Astrocyte (in vitro differentiated cells and primary cell): ENCODE data around the gene CYTH4. TPM values are rescaled to one million over a fixed set of nuclear protein-coding genes. Genes with fewer than 3 reads are reported as not detected.

Experiments used
- DNase-seq: peaks from one replicate; pipeline ENCODE4 v3.0.0-alpha.2; 2010; ENCODE audit warnings: low read depth
- FAIRE-seq: peaks from 2 replicates; lab custom pipeline; 2011; peaks lifted over from hg19 to GRCh38; lab: Jason Lieb, UNC
- H2AFZ ChIP-seq: 2 replicates; pipeline ENCODE4 v1.6.0; 2012; ENCODE audit warnings: low read depth, low read length, inconsistent platforms
- H3K27ac ChIP-seq: 2 replicates; pipeline ENCODE4 v1.5.1; 2011; ENCODE audit warnings: low read depth, low read length, inconsistent platforms
- H3K27me3 ChIP-seq: 2 replicates; pipeline ENCODE4 v1.6.0; 2011; ENCODE audit warnings: low read length, inconsistent platforms; ENCODE audit not compliant: insufficient read depth
- H3K36me3 ChIP-seq: 2 replicates; pipeline ENCODE4 v1.5.1; 2011; ENCODE audit warnings: low read length, inconsistent platforms; ENCODE audit not compliant: insufficient read depth
- H3K4me1 ChIP-seq: 2 replicates; pipeline ENCODE4 v1.5.1; 2011; ENCODE audit warnings: low read length, inconsistent platforms; ENCODE audit not compliant: insufficient read depth
- H3K4me2 ChIP-seq: 2 replicates; pipeline ENCODE4 v1.6.0; 2012; ENCODE audit warnings: low read length, inconsistent platforms
- H3K4me3 ChIP-seq: 2 replicates; pipeline ENCODE4 v1.5.1; 2011; ENCODE audit warnings: low read depth, mild to moderate bottlenecking, low read length, inconsistent platforms; ENCODE audit not compliant: insufficient read depth
- H3K79me2 ChIP-seq: 2 replicates; pipeline ENCODE4 v1.6.0; 2012; ENCODE audit warnings: mild to moderate bottlenecking, low read length, inconsistent platforms; ENCODE audit not compliant: insufficient read depth
- H3K9ac ChIP-seq: 2 replicates; pipeline ENCODE4 v1.6.0; 2012; ENCODE audit warnings: mild to moderate bottlenecking, low read length, inconsistent platforms
- H3K9me3 ChIP-seq: 2 replicates; pipeline ENCODE4 v1.5.1; 2012; ENCODE audit warnings: low read depth, mild to moderate bottlenecking, low read length, inconsistent platforms; ENCODE audit not compliant: insufficient read depth
- H4K20me1 ChIP-seq: 2 replicates; pipeline ENCODE4 v1.6.0; 2012; ENCODE audit warnings: low read length, inconsistent platforms; ENCODE audit not compliant: insufficient read depth
- H3K27ac Mint-ChIP-seq: one replicate; pipeline ENCODE4 v1.8.0; 2021; ENCODE audit warnings: mild to moderate bottlenecking, mixed read lengths; ENCODE audit not compliant: unreplicated experiment
- H3K27me3 Mint-ChIP-seq: one replicate; pipeline ENCODE4 v1.8.0; 2021; ENCODE audit warnings: low read depth, mixed read lengths; ENCODE audit not compliant: unreplicated experiment
- H3K36me3 Mint-ChIP-seq: one replicate; pipeline ENCODE4 v1.8.0; 2021; ENCODE audit warnings: low read depth, mixed read lengths; ENCODE audit not compliant: unreplicated experiment
- H3K4me1 Mint-ChIP-seq: one replicate; pipeline ENCODE4 v1.8.0; 2021; ENCODE audit warnings: low read depth, mixed read lengths; ENCODE audit not compliant: unreplicated experiment
- H3K4me3 Mint-ChIP-seq: one replicate; pipeline ENCODE4 v1.8.0; 2021; ENCODE audit warnings: mild to moderate bottlenecking, moderate library complexity, mixed read lengths; ENCODE audit not compliant: unreplicated experiment
- H3K9me3 Mint-ChIP-seq: one replicate; pipeline ENCODE4 v1.8.0; 2021; ENCODE audit warnings: mild to moderate bottlenecking, mixed read lengths; ENCODE audit not compliant: unreplicated experiment
- EZH2 ChIP-seq: IDR thresholded peaks from 2 replicates; pipeline ENCODE4 v1.6.1; 2012; ENCODE audit warnings: mild to moderate bottlenecking, low read length, inconsistent platforms; ENCODE audit not compliant: insufficient read depth
- total RNA-seq: library from RNA; stranded (reverse); gene quantifications from 2 replicates; pipeline ENCODE4 v1.2.1, GENCODE V29; 2021
- TF ChIP-seq, protein P1 (sequence below): IDR thresholded peaks from 2 replicates; pipeline ENCODE4 v1.5.1; 2011; ENCODE audit warnings: low read depth, mild to moderate bottlenecking, inconsistent platforms, low read length, moderate library complexity; ENCODE audit not compliant: insufficient read depth

The CYTH4 gene
- total RNA-seq, 1 donor from 2014 or later, result not detected

DNA sequence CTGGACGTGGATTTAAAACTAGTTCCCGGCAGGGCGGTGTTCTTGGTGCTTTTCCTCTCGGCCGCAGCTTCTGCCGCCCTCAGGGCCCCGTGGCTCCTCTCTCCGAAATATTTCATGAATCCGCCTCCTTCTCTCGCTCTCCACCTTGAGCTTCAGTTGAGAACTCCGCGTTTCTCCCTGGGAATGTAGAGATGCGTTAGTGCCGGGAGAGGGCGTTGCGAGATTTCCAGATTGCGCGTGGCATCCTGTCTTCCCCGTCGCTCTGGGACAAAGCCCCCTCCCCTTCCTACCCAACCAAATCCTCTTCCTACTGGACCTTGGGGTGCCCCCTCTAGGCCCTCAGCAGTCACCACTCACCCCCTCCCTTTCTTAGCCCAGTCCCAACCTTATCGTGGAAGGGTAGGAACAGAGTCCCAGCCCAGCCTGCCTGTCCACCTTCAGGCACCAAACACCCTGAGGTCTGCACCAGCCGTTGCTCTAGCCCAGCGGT, 22.7 kb upstream of the CYTH4 start:
- H3K36me3 ChIP-seq, result no peaks in the 10 kb centered on the region
- FAIRE-seq (no peak), DNase-seq (peak; percentile 47)
- H4K20me1 ChIP-seq, result no peaks in the 10 kb centered on the region
- H3K9ac ChIP-seq, result peak overlapping the region; percentile 8
- H3K9me3 ChIP-seq, result peaks cover 12% of the 10 kb centered on the region
- no peaks in the 10 kb centered on the region for H3K27me3 ChIP-seq
- peaks cover 8% of the 10 kb centered on the region for H3K4me1 ChIP-seq
- H3K9me3 Mint-ChIP-seq, result peaks cover 11% of the 10 kb centered on the region
- H3K27ac ChIP-seq, result no peak overlapping the region
- no peak overlapping the region for H3K4me3 ChIP-seq
- H3K4me1 Mint-ChIP-seq, result peaks cover 3% of the 10 kb centered on the region
- peak overlapping the region; percentile 74 for H2AFZ ChIP-seq
- H3K4me3 Mint-ChIP-seq, result no peak overlapping the region
- H3K27ac Mint-ChIP-seq, result no peak overlapping the region
- no peaks in the 10 kb centered on the region for H3K79me2 ChIP-seq
- TF ChIP-seq, protein P1, sequence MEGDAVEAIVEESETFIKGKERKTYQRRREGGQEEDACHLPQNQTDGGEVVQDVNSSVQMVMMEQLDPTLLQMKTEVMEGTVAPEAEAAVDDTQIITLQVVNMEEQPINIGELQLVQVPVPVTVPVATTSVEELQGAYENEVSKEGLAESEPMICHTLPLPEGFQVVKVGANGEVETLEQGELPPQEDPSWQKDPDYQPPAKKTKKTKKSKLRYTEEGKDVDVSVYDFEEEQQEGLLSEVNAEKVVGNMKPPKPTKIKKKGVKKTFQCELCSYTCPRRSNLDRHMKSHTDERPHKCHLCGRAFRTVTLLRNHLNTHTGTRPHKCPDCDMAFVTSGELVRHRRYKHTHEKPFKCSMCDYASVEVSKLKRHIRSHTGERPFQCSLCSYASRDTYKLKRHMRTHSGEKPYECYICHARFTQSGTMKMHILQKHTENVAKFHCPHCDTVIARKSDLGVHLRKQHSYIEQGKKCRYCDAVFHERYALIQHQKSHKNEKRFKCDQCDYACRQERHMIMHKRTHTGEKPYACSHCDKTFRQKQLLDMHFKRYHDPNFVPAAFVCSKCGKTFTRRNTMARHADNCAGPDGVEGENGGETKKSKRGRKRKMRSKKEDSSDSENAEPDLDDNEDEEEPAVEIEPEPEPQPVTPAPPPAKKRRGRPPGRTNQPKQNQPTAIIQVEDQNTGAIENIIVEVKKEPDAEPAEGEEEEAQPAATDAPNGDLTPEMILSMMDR, result peak; percentile 54
- no peak for TF ChIP-seq EZH2
- H3K4me2 ChIP-seq, result peak overlapping the region; percentile 60
- no peaks in the 10 kb centered on the region for H3K36me3 Mint-ChIP-seq
- H3K27me3 Mint-ChIP-seq, result peaks cover 42% of the 10 kb centered on the region

- H3K4me3 Mint-ChIP-seq, result no peak overlapping the region
- H3K4me3 ChIP-seq, result no peak overlapping the region
- no peak for FAIRE-seq
Observed at GRCh38 chr22:37260155-37260795, 22.0 kb upstream of the CYTH4 start.

More at GRCh38 chr22:37260155-37260795, 22.0 kb upstream of the CYTH4 start:
- Histone ChIP-seq H3K4me2 (no peak overlapping the region), H3K9ac (no peak overlapping the region), H3K27me3 (no peaks in the 10 kb centered on the region), H4K20me1 (no peaks in the 10 kb centered on the region), H3K9me3 (peaks cover 15% of the 10 kb centered on the region), H3K27ac (no peak overlapping the region), H3K79me2 (no peaks in the 10 kb centered on the region), H3K36me3 (no peaks in the 10 kb centered on the region), H2AFZ (no peak overlapping the region), H3K4me1 (peaks cover 1% of the 10 kb centered on the region)
- no peak for DNase-seq
- H3K9me3 Mint-ChIP-seq, result peaks cover 16% of the 10 kb centered on the region
- TF ChIP-seq EZH2, result no peak
- TF ChIP-seq, protein P1, result no peak
- no peaks in the 10 kb centered on the region for H3K4me1 Mint-ChIP-seq
- no peak overlapping the region for H3K27ac Mint-ChIP-seq
- peaks cover 42% of the 10 kb centered on the region for H3K27me3 Mint-ChIP-seq
- no peaks in the 10 kb centered on the region for H3K36me3 Mint-ChIP-seq
